ENCODE measurements around the gene PIGL.
A peak's percentile ranks its signal among the peaks of the same experiment; 100 is the strongest.

PIGL gene

GRCh38 chr17:16361874-16362273 is 144.9 kb downstream of the PIGL start:
- DNase-seq: no peak

- peak; percentile 32 for DNase-seq
These were observed 146.9 kb downstream of the PIGL start for GRCh38 chr17:16363749-16364536.

GRCh38 chr17:16364625-16365024 is 147.6 kb downstream of the PIGL start:
- no peak for DNase-seq

GRCh38 chr17:16371742-16372141 is 154.7 kb downstream of the PIGL start:
- DNase-seq: peak; percentile 5

- no peak for DNase-seq
These were observed 157.3 kb downstream of the PIGL start for GRCh38 chr17:16374146-16374938.

Data from NCI-H1436 treated with DMSO at 0.1 percent for 48 hours (cell line).